PC-3 (cell line): ENCODE results near the gene VWA3B.

Source experiments
- EZH2 ChIP-seq: fragments of 300-600 bp; sonication (generic); IDR thresholded peaks from one replicate; pipeline ENCODE4 v1.6.1; 2017; ENCODE audit warnings: antibody characterized with exemption, mild to moderate bottlenecking, low read length; ENCODE audit not compliant: unreplicated experiment
- TF ChIP-seq, protein P1 (sequence below): fragments of 300-600 bp; sonication (generic); conservative IDR thresholded peaks from 2 replicates; pipeline ENCODE4 v1.5.1; 2017; ENCODE audit warnings: antibody characterized with exemption, low read depth, mild to moderate bottlenecking, low read length

DNA sequence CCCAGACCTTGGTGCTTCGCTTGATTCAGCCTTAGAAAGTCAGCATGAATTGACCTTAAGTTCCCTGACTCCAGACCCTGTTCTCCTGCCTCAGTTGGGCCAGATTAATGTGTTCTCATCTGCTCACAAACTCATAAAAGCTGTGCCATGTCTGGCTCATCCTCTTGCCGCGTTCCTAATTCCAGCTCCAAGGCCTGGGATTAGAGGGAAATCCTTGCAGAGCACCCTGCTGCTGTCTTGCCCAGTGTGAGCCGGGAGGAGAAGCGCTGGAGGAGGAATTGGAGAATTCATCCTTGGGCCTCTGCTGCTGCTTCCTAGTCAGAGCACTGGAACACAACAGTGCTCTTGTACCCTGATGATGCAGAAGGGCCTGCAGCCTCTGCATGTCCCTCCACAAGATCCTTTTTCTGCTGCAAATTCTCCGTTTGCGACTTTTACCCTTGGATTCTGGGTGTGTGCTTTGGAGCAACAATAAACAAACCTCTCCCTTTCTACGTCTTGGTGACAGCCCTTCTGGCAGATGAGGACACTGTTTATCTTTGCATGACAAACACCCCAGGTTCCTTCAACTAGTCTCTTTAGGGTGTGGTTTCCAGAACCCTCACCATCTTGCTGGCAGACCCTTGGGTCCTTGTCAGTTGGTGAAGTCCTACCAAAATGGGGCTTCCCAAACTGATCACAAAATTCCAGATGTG is 212.4 kb downstream of the VWA3B start:
- TF ChIP-seq, protein P1, sequence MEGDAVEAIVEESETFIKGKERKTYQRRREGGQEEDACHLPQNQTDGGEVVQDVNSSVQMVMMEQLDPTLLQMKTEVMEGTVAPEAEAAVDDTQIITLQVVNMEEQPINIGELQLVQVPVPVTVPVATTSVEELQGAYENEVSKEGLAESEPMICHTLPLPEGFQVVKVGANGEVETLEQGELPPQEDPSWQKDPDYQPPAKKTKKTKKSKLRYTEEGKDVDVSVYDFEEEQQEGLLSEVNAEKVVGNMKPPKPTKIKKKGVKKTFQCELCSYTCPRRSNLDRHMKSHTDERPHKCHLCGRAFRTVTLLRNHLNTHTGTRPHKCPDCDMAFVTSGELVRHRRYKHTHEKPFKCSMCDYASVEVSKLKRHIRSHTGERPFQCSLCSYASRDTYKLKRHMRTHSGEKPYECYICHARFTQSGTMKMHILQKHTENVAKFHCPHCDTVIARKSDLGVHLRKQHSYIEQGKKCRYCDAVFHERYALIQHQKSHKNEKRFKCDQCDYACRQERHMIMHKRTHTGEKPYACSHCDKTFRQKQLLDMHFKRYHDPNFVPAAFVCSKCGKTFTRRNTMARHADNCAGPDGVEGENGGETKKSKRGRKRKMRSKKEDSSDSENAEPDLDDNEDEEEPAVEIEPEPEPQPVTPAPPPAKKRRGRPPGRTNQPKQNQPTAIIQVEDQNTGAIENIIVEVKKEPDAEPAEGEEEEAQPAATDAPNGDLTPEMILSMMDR: no peak
- no peak for TF ChIP-seq EZH2
